Right atrium auricular region (tissue), 2 donors: ENCODE measurements around the gene ENO3. TPM values are rescaled to one million over a fixed set of nuclear protein-coding genes. Genes with fewer than 3 reads are reported as not detected.

Experiments
- DNase-seq: peaks from one replicate; pipeline ENCODE4 v3.0.0-alpha.2; 2019; ENCODE audit warnings: low spot score
- H3K27ac ChIP-seq, 2 donors: fragments of 200-600 bp; sonication (generic); 1 replicate in 1 of 2; 2 replicates in 1 of 2; pipeline ENCODE4 v1.5.1; 2016 to 2019
- H3K27me3 ChIP-seq, 2 donors: fragments of 200-600 bp; sonication (generic); one replicate each; pipeline versions ENCODE4 v1.5.1 to v1.6.0; 2017 to 2019
- H3K36me3 ChIP-seq: fragments of 200-600 bp; sonication (generic); one replicate; pipeline ENCODE4 v1.5.1; 2016
- H3K4me1 ChIP-seq, 2 donors: fragments of 200-600 bp; sonication (generic); one replicate each; pipeline versions ENCODE4 v1.5.1 to v1.6.0; 2017 to 2019
- H3K4me3 ChIP-seq, 2 donors: fragments of 200-600 bp; sonication (generic); 1 replicate in 1 of 2; 2 replicates in 1 of 2; pipeline ENCODE4 v1.5.1; 2017 to 2019; ENCODE audit warnings: mild to moderate bottlenecking in 1 of 2, moderate library complexity in 1 of 2
- H3K9me3 ChIP-seq, 2 donors: fragments of 200-600 bp; sonication (generic); one replicate each; pipeline ENCODE4 v1.5.1; 2019
- CTCF ChIP-seq, 2 donors: fragments of 200-600 bp; sonication (generic); IDR thresholded peaks; one replicate each; pipeline ENCODE4 v1.5.1; 2019; ENCODE audit warnings: antibody characterized with exemption in 2 of 2
- microRNA-seq, 2 donors: library from miRNA; unstranded; fragments of <30 nt; microRNA quantifications; one replicate each; pipeline ENCODE4, GENCODE V29; 2016 to 2017; ENCODE audit warnings: borderline number of aligned reads in 2 of 2, borderline replicate concordance in 1 of 2
- total RNA-seq, 2 donors: library from RNA; depleted of rRNA; stranded (reverse); fragments of >200 nt; gene quantifications; one replicate each; pipeline ENCODE4 v1.1.0, GENCODE V29; 2016

Gene ENO3
- total RNA-seq, 2 donors from 2014 or later: 235 to 563 TPM

GRCh38 chr17:4999430-5000093 lies 48.6 kb downstream of the ENO3 start:
- H3K27me3 ChIP-seq: no peaks in the 10 kb centered on the region
- peaks cover 0 to 38% of the 10 kb centered on the region in 2 donors for H3K4me1 ChIP-seq
- no peaks in the 10 kb centered on the region for H3K9me3 ChIP-seq
- no peak for TF ChIP-seq CTCF (IDR thresholded peaks at IDR 0.05)
- peaks cover 38% of the 10 kb centered on the region for H3K36me3 ChIP-seq
- H3K27ac ChIP-seq: peak overlapping the region; percentile 96 to 97
- DNase-seq: no peak
- H3K4me3 ChIP-seq: peak overlapping the region; percentile 83 to 91

DNA sequence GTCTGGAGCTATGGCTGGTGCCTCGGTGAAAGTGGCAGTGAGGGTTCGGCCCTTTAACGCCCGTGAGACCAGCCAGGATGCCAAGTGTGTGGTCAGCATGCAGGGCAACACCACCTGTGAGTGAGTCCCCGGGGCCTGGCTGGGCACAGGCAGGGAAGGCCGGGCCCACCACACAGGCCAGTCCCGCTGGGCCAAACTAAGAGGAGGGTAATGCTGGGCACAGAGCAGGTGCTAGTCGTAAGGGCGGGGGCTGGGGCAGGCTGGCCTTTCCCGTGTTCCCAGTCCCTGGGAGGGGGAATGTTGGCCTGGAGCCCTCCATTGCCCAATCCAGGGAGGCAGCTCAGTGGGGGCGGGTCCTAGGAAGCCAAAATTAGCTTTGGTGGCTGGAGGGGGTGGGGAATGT lies 49.3 kb downstream of the ENO3 start:
- DNase-seq: peak; percentile 82
- H3K4me1 ChIP-seq: peaks cover 0 to 38% of the 10 kb centered on the region in 2 donors
- peaks cover 45% of the 10 kb centered on the region for H3K36me3 ChIP-seq
- no peaks in the 10 kb centered on the region for H3K9me3 ChIP-seq
- peak overlapping the region; percentile 96 to 97 for H3K27ac ChIP-seq
- H3K4me3 ChIP-seq: peak overlapping the region; percentile 83 to 91
- no peak for TF ChIP-seq CTCF (IDR thresholded peaks at IDR 0.05)
- no peaks in the 10 kb centered on the region for H3K27me3 ChIP-seq

GRCh38 chr17:5002121-5002788 lies 51.3 kb downstream of the ENO3 start:
- no peaks in the 10 kb centered on the region for H3K27me3 ChIP-seq
- DNase-seq: no peak
- peaks cover 65% of the 10 kb centered on the region for H3K36me3 ChIP-seq
- peaks cover 0 to 32% of the 10 kb centered on the region in 2 donors for H3K4me1 ChIP-seq
- no peak for TF ChIP-seq CTCF (IDR thresholded peaks at IDR 0.05)
- no peak overlapping the region for H3K4me3 ChIP-seq
- H3K9me3 ChIP-seq: no peaks in the 10 kb centered on the region
- H3K27ac ChIP-seq: no peak overlapping the region

GRCh38 chr17:5003214-5003867 lies 52.4 kb downstream of the ENO3 start:
- Histone ChIP-seq H3K36me3 (peaks cover 76% of the 10 kb centered on the region), H3K9me3 (no peaks in the 10 kb centered on the region), H3K4me1 (peaks cover 0 to 31% of the 10 kb centered on the region in 2 donors), H3K27ac (no peak overlapping the region), H3K27me3 (no peaks in the 10 kb centered on the region), H3K4me3 (no peak overlapping the region)
- DNase-seq: no peak
- no peak for TF ChIP-seq CTCF (IDR thresholded peaks at IDR 0.05)

Small RNA genes within 50 kb of the gene (microRNA-seq; reads per million reads assigned to microRNA genes)
- gene MIR6864 (0 to 0.71 reads per million in 2 donors), gene MIR6865 (0 to 1.4 reads per million in 2 donors)

Other genes starting within 250 kb of the ENO3 start
- 10 to 100 TPM; 14.6 to 22.3 TPM for gene PELP1, start 247.0 kb upstream of the ENO3 start, total RNA-seq
- 10 to 100 TPM in 1 of 2 donors, 1 to 10 TPM in 1; 9.0 to 22.9 TPM for gene ARRB2, start 240.5 kb upstream of the ENO3 start, total RNA-seq
- gene MED11, start 219.7 kb upstream of the ENO3 start, total RNA-seq: 10 to 100 TPM; 25.1 to 31.2 TPM
- gene ZMYND15, start 211.3 kb upstream of the ENO3 start, total RNA-seq: under 1 TPM in 1 of 2 donors, not detected in 1; 0.31 TPM
- 10 to 100 TPM in 1 of 2 donors, 1 to 10 TPM in 1; 5.2 to 12.4 TPM for gene CXCL16, start 211.2 kb upstream of the ENO3 start, total RNA-seq
- gene TM4SF5, start 179.2 kb upstream of the ENO3 start, total RNA-seq: not detected
- 1 to 10 TPM in 1 of 2 donors, not detected in 1; 3.9 TPM for gene VMO1, start 164.8 kb upstream of the ENO3 start, total RNA-seq
- gene GLTPD2, start 162.2 kb upstream of the ENO3 start, total RNA-seq: not detected
- 100 to 1,000 TPM; 153 to 201 TPM for gene PSMB6, start 155.0 kb upstream of the ENO3 start, total RNA-seq
- 1 to 10 TPM; 5.5 to 6.7 TPM for gene PLD2, start 144.0 kb upstream of the ENO3 start, total RNA-seq
- 10 to 100 TPM; 20.9 to 22.2 TPM for gene MINK1, start 117.8 kb upstream of the ENO3 start, total RNA-seq
- gene C17orf107, start 51.6 kb upstream of the ENO3 start, total RNA-seq: 1 to 10 TPM; 1.7 to 4.2 TPM
- gene CHRNE, start 48.0 kb upstream of the ENO3 start, total RNA-seq: 100 to 1,000 TPM in 1 of 2 donors, 10 to 100 TPM in 1; 49.3 to 167 TPM
- not detected for gene GP1BA, start 18.8 kb upstream of the ENO3 start, total RNA-seq
- 100 to 1,000 TPM in 1 of 2 donors, 10 to 100 TPM in 1; 99.5 to 188 TPM for gene SLC25A11, start 11.1 kb upstream of the ENO3 start, total RNA-seq
- gene RNF167, start 10.9 kb upstream of the ENO3 start, total RNA-seq: 10 to 100 TPM; 66.9 to 68.6 TPM
- gene PFN1, start 2.6 kb upstream of the ENO3 start, total RNA-seq: 100 to 1,000 TPM; 218 to 425 TPM
- 100 to 1,000 TPM in 1 of 2 donors, 10 to 100 TPM in 1; 83.9 to 122 TPM for gene SPAG7, start 16.7 kb downstream of the ENO3 start, total RNA-seq
- gene CAMTA2, start 36.6 kb downstream of the ENO3 start, total RNA-seq: 10 to 100 TPM; 20.3 to 24.7 TPM
- 1 to 10 TPM; 1.7 to 2.9 TPM for gene INCA1, start 46.4 kb downstream of the ENO3 start, total RNA-seq
- 100 to 1,000 TPM; 179 to 232 TPM for gene KIF1C, start 46.8 kb downstream of the ENO3 start, total RNA-seq
- not detected for gene SLC52A1, start 84.3 kb downstream of the ENO3 start, total RNA-seq
- 1 to 10 TPM; 7.2 to 7.4 TPM for gene ZFP3, start 127.3 kb downstream of the ENO3 start, total RNA-seq
- 1 to 10 TPM; 2.7 to 5.6 TPM for gene ZNF232, start 160.8 kb downstream of the ENO3 start, total RNA-seq
- gene USP6, start 164.9 kb downstream of the ENO3 start, total RNA-seq: not detected
- 1 to 10 TPM; 4.7 to 4.8 TPM for gene ZNF594, start 240.7 kb downstream of the ENO3 start, total RNA-seq